ENCODE results near the gene MEMO1. TPM values are rescaled to one million over a fixed set of nuclear protein-coding genes. Genes with fewer than 3 reads are reported as not detected.

Gene MEMO1
- total and polyA plus RNA-seq, 9 of the 15 experiments (the other 6 are each of a cell fraction or from before 2014, with no cell fraction given), result 22.1 to 87.7 (median 61.2) TPM

DNA sequence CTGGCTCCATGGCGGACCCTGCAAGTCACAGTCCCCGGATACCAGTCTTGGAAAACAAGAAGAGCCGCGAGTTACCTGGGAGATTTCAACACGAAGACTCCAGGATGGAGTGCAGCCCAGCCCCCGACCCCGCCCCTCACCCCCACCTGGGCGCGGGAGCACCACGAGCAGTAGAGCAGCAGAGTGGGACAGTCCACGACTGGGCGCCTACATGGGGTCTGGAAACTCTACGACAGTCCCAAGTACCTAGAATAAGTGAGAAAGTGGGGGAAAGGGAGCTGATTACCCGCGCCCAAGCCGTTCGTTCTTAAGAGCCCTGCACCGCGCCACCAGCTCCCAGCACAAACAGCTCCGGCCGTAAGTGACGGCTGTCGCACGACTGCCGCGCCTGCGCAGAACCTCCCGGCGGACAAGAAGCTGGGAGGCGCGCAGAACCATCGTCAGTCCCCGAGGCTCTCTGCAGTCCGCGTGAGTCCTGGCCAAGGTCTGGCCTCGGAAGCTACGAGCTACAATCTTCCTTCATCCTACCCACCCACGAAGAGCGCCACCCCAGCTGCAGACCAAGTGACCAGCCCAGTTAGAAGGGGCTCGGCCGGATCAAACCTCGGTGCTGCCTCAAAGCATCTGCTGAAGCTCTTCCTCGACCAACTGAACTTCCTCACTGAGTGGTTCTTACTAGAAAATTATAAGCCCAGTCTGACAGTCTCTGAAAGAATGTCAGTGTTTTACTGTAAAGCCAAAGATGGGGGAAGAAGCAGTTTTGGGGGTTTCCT, 28.8 kb upstream of the MEMO1 start, which contains the start of gene DPY30 (continued):
- TF ChIP-seq, protein P1, sequence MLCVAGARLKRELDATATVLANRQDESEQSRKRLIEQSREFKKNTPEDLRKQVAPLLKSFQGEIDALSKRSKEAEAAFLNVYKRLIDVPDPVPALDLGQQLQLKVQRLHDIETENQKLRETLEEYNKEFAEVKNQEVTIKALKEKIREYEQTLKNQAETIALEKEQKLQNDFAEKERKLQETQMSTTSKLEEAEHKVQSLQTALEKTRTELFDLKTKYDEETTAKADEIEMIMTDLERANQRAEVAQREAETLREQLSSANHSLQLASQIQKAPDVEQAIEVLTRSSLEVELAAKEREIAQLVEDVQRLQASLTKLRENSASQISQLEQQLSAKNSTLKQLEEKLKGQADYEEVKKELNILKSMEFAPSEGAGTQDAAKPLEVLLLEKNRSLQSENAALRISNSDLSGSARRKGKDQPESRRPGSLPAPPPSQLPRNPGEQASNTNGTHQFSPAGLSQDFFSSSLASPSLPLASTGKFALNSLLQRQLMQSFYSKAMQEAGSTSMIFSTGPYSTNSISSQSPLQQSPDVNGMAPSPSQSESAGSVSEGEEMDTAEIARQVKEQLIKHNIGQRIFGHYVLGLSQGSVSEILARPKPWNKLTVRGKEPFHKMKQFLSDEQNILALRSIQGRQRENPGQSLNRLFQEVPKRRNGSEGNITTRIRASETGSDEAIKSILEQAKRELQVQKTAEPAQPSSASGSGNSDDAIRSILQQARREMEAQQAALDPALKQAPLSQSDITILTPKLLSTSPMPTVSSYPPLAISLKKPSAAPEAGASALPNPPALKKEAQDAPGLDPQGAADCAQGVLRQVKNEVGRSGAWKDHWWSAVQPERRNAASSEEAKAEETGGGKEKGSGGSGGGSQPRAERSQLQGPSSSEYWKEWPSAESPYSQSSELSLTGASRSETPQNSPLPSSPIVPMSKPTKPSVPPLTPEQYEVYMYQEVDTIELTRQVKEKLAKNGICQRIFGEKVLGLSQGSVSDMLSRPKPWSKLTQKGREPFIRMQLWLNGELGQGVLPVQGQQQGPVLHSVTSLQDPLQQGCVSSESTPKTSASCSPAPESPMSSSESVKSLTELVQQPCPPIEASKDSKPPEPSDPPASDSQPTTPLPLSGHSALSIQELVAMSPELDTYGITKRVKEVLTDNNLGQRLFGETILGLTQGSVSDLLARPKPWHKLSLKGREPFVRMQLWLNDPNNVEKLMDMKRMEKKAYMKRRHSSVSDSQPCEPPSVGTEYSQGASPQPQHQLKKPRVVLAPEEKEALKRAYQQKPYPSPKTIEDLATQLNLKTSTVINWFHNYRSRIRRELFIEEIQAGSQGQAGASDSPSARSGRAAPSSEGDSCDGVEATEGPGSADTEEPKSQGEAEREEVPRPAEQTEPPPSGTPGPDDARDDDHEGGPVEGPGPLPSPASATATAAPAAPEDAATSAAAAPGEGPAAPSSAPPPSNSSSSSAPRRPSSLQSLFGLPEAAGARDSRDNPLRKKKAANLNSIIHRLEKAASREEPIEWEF (CRISPR knock-in tag; IDR thresholded peaks at IDR 0.05), result no peak
- TF ChIP-seq CCAR2 (IDR thresholded peaks at IDR 0.05; ENCODE audit: low read depth, low read length) (no peak), ZBTB1 (CRISPR knock-in tag; IDR thresholded peaks at IDR 0.05; ENCODE audit: borderline replicate concordance, low read depth) (0 out of 2 replicates have a peak, but pooled peaks have one; percentile 55), HLTF (IDR thresholded peaks at IDR 0.05) (no peak), ZBTB7A (IDR thresholded peaks at IDR 0.05; ENCODE audit: borderline replicate concordance, control insufficient read depth, low read depth, low read length) (no peak), ZNF212 (CRISPR knock-in tag; IDR thresholded peaks at IDR 0.05) (no peak), HOXB6 (CRISPR knock-in tag; IDR thresholded peaks at IDR 0.05; ENCODE audit: borderline replicate concordance) (no peak), NFYB (IDR thresholded peaks at IDR 0.05; ENCODE audit: extremely low read depth, insufficient read length) (no peak), DPF2 (IDR thresholded peaks at IDR 0.05) (peak; percentile 32; the same call in 1 of the 2 replicates)
- TF ChIP-seq, protein P2, sequence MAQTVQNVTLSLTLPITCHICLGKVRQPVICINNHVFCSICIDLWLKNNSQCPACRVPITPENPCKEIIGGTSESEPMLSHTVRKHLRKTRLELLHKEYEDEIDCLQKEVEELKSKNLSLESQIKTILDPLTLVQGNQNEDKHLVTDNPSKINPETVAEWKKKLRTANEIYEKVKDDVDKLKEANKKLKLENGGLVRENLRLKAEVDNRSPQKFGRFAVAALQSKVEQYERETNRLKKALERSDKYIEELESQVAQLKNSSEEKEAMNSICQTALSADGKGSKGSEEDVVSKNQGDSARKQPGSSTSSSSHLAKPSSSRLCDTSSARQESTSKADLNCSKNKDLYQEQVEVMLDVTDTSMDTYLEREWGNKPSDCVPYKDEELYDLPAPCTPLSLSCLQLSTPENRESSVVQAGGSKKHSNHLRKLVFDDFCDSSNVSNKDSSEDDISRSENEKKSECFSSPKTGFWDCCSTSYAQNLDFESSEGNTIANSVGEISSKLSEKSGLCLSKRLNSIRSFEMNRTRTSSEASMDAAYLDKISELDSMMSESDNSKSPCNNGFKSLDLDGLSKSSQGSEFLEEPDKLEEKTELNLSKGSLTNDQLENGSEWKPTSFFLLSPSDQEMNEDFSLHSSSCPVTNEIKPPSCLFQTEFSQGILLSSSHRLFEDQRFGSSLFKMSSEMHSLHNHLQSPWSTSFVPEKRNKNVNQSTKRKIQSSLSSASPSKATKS (CRISPR knock-in tag; IDR thresholded peaks at IDR 0.05), result no peak
- TF ChIP-seq, protein P3, sequence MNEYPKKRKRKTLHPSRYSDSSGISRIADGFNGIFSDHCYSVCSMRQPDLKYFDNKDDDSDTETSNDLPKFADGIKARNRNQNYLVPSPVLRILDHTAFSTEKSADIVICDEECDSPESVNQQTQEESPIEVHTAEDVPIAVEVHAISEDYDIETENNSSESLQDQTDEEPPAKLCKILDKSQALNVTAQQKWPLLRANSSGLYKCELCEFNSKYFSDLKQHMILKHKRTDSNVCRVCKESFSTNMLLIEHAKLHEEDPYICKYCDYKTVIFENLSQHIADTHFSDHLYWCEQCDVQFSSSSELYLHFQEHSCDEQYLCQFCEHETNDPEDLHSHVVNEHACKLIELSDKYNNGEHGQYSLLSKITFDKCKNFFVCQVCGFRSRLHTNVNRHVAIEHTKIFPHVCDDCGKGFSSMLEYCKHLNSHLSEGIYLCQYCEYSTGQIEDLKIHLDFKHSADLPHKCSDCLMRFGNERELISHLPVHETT (CRISPR knock-in tag; conservative IDR thresholded peaks at IDR 0.05 in 1 of 2, IDR thresholded peaks at IDR 0.05 in 1 of 2), result no peak
- TF ChIP-seq, protein P4, sequence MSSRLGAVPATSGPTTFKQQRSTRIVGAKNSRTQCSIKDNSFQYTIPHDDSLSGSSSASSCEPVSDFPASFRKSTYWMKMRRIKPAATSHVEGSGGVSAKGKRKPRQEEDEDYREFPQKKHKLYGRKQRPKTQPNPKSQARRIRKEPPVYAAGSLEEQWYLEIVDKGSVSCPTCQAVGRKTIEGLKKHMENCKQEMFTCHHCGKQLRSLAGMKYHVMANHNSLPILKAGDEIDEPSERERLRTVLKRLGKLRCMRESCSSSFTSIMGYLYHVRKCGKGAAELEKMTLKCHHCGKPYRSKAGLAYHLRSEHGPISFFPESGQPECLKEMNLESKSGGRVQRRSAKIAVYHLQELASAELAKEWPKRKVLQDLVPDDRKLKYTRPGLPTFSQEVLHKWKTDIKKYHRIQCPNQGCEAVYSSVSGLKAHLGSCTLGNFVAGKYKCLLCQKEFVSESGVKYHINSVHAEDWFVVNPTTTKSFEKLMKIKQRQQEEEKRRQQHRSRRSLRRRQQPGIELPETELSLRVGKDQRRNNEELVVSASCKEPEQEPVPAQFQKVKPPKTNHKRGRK (tag; IDR thresholded peaks at IDR 0.05), result no peak
- TF ChIP-seq, protein P5, sequence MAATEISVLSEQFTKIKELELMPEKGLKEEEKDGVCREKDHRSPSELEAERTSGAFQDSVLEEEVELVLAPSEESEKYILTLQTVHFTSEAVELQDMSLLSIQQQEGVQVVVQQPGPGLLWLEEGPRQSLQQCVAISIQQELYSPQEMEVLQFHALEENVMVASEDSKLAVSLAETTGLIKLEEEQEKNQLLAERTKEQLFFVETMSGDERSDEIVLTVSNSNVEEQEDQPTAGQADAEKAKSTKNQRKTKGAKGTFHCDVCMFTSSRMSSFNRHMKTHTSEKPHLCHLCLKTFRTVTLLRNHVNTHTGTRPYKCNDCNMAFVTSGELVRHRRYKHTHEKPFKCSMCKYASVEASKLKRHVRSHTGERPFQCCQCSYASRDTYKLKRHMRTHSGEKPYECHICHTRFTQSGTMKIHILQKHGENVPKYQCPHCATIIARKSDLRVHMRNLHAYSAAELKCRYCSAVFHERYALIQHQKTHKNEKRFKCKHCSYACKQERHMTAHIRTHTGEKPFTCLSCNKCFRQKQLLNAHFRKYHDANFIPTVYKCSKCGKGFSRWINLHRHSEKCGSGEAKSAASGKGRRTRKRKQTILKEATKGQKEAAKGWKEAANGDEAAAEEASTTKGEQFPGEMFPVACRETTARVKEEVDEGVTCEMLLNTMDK (IDR thresholded peaks at IDR 0.05; ENCODE audit: borderline replicate concordance, insufficient read depth, low read depth, low read length, poor library complexity, severe bottlenecking), result no peak
